ENCODE results near the gene AHSG.

Gene AHSG

GRCh38 chr3:186637686-186638085, 24.8 kb downstream of the AHSG start:
- no peaks in the 10 kb centered on the region for H3K36me3 Mint-ChIP-seq (ENCODE audit: low read depth)
- H3K4me3 Mint-ChIP-seq: no peak overlapping the region
- no peaks in the 10 kb centered on the region for H3K9me3 Mint-ChIP-seq
- H3K27me3 Mint-ChIP-seq: peaks cover 16% of the 10 kb centered on the region
- peaks cover 17% of the 10 kb centered on the region for H3K4me1 Mint-ChIP-seq (ENCODE audit: low read depth)
- no peak overlapping the region for H3K27ac Mint-ChIP-seq

GRCh38 chr3:186638259-186638658, 25.4 kb downstream of the AHSG start:
- Mint-ChIP-seq H3K27ac (no peak overlapping the region), H3K4me3 (no peak overlapping the region), H3K27me3 (peaks cover 16% of the 10 kb centered on the region), H3K4me1 (ENCODE audit: low read depth) (peaks cover 23% of the 10 kb centered on the region), H3K9me3 (no peaks in the 10 kb centered on the region), H3K36me3 (ENCODE audit: low read depth) (no peaks in the 10 kb centered on the region)

- H3K36me3 Mint-ChIP-seq (ENCODE audit: low read depth): no peaks in the 10 kb centered on the region
- H3K4me1 Mint-ChIP-seq (ENCODE audit: low read depth): peaks cover 28% of the 10 kb centered on the region
- no peak within 1 kb of the TSS for H3K27ac Mint-ChIP-seq
- H3K27me3 Mint-ChIP-seq: peaks cover 21% of the 10 kb centered on the region
- no peaks in the 10 kb centered on the region for H3K9me3 Mint-ChIP-seq
- H3K4me3 Mint-ChIP-seq: no peak within 1 kb of the TSS
Observed at GRCh38 chr3:186639778-186640472, 27.1 kb downstream of the AHSG start, which contains the start of gene FETUB. Gene FETUB, plus strand, starts transcription at chr3:186640399. Its CDS starts 62 bp downstream, at chr3:186640461.

DNA sequence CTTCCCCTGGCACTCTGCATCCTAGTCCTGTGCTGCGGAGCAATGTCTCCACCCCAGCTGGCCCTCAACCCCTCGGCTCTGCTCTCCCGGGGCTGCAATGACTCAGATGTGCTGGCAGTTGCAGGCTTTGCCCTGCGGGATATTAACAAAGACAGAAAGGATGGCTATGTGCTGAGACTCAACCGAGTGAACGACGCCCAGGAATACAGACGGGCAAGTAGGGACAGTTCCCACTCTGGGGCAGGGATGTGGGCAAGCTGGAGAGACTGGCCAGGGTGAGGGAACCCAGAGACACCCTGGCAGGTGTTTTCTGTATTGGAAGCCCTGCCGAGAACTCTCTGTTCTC, 27.6 kb downstream of the AHSG start:
- H3K27me3 Mint-ChIP-seq: peaks cover 24% of the 10 kb centered on the region
- H3K4me3 Mint-ChIP-seq: no peak overlapping the region
- no peaks in the 10 kb centered on the region for H3K9me3 Mint-ChIP-seq
- H3K36me3 Mint-ChIP-seq (ENCODE audit: low read depth): no peaks in the 10 kb centered on the region
- H3K27ac Mint-ChIP-seq: no peak overlapping the region
- H3K4me1 Mint-ChIP-seq (ENCODE audit: low read depth): peaks cover 28% of the 10 kb centered on the region

DNA sequence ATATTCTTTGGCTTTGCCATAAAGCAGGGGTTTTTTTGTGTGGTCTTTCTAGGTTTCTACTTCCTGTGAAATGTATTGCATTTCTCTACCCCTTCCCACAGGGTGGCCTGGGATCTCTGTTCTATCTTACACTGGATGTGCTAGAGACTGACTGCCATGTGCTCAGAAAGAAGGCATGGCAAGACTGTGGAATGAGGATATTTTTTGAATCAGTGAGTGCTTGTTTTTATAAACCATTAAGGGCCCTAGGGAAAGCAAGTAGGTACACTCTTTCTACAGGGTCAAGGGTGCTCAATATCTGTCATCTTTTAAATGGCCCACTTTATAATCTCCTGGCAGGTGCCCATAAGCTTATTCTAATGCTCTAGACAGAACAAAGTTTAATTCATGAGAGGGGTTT, 28.1 kb downstream of the AHSG start:
- no peaks in the 10 kb centered on the region for H3K36me3 Mint-ChIP-seq (ENCODE audit: low read depth)
- H3K9me3 Mint-ChIP-seq: no peaks in the 10 kb centered on the region
- no peak overlapping the region for H3K4me3 Mint-ChIP-seq
- H3K4me1 Mint-ChIP-seq (ENCODE audit: low read depth): peaks cover 28% of the 10 kb centered on the region
- no peak overlapping the region for H3K27ac Mint-ChIP-seq
- H3K27me3 Mint-ChIP-seq: peaks cover 25% of the 10 kb centered on the region

GRCh38 chr3:186642014-186642413, 29.2 kb downstream of the AHSG start:
- Mint-ChIP-seq H3K4me1 (ENCODE audit: low read depth) (peaks cover 28% of the 10 kb centered on the region), H3K36me3 (ENCODE audit: low read depth) (no peaks in the 10 kb centered on the region), H3K27me3 (peaks cover 25% of the 10 kb centered on the region), H3K27ac (no peak overlapping the region), H3K9me3 (no peaks in the 10 kb centered on the region), H3K4me3 (no peak overlapping the region)

DNA sequence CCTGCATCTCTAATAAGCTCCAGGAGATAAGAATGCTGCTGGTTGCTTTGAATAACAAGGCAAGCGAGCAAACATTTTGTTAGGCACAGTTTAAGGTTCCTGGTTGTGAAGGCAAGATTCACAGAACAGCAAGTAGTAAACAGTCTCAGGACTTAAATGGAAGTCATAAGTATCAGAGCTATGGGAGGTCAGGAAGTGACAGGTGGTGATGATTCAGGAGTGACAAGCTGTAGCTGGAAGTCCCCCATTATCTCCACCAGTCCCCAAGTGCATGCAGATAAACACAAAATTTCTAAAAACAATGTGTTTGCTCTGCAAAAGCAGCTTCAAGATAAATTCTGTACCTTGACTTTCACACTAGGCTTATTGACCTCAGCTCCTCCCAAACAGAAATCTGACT, 30.6 kb downstream of the AHSG start:
- H3K27ac Mint-ChIP-seq: no peak overlapping the region
- no peaks in the 10 kb centered on the region for H3K36me3 Mint-ChIP-seq (ENCODE audit: low read depth)
- peaks cover 28% of the 10 kb centered on the region for H3K4me1 Mint-ChIP-seq (ENCODE audit: low read depth)
- peaks cover 20% of the 10 kb centered on the region for H3K27me3 Mint-ChIP-seq
- H3K9me3 Mint-ChIP-seq: no peaks in the 10 kb centered on the region
- no peak overlapping the region for H3K4me3 Mint-ChIP-seq

- Mint-ChIP-seq H3K27ac (no peak overlapping the region), H3K36me3 (ENCODE audit: low read depth) (no peaks in the 10 kb centered on the region), H3K27me3 (peaks cover 20% of the 10 kb centered on the region)
Observed at GRCh38 chr3:186644683-186645082, 31.8 kb downstream of the AHSG start.

GRCh38 chr3:186646106-186646505, 33.2 kb downstream of the AHSG start:
- peaks cover 16% of the 10 kb centered on the region for H3K27me3 Mint-ChIP-seq
- H3K9me3 Mint-ChIP-seq: no peaks in the 10 kb centered on the region
- no peaks in the 10 kb centered on the region for H3K36me3 Mint-ChIP-seq (ENCODE audit: low read depth)
- no peak overlapping the region for H3K27ac Mint-ChIP-seq
- H3K4me3 Mint-ChIP-seq: no peak overlapping the region
- peaks cover 24% of the 10 kb centered on the region for H3K4me1 Mint-ChIP-seq (ENCODE audit: low read depth)

More at GRCh38 chr3:186644683-186645082, 31.8 kb downstream of the AHSG start:
- Mint-ChIP-seq H3K4me3 (no peak overlapping the region), H3K9me3 (no peaks in the 10 kb centered on the region), H3K4me1 (ENCODE audit: low read depth) (peaks cover 28% of the 10 kb centered on the region)

GRCh38 chr3:186646841-186647240, 34.0 kb downstream of the AHSG start:
- peaks cover 18% of the 10 kb centered on the region for H3K4me1 Mint-ChIP-seq (ENCODE audit: low read depth)
- H3K27me3 Mint-ChIP-seq: peaks cover 14% of the 10 kb centered on the region
- H3K36me3 Mint-ChIP-seq (ENCODE audit: low read depth): no peaks in the 10 kb centered on the region
- no peak overlapping the region for H3K4me3 Mint-ChIP-seq
- no peak overlapping the region for H3K27ac Mint-ChIP-seq
- H3K9me3 Mint-ChIP-seq: no peaks in the 10 kb centered on the region

- Mint-ChIP-seq H3K4me3 (no peak overlapping the region), H3K27ac (no peak overlapping the region), H3K9me3 (no peaks in the 10 kb centered on the region), H3K36me3 (ENCODE audit: low read depth) (no peaks in the 10 kb centered on the region), H3K27me3 (peaks cover 17% of the 10 kb centered on the region), H3K4me1 (ENCODE audit: low read depth) (no peaks in the 10 kb centered on the region)
Observed at GRCh38 chr3:186648851-186649250, 36.0 kb downstream of the AHSG start.

- Mint-ChIP-seq H3K4me3 (no peak overlapping the region), H3K27ac (no peak overlapping the region), H3K9me3 (no peaks in the 10 kb centered on the region), H3K36me3 (ENCODE audit: low read depth) (no peaks in the 10 kb centered on the region), H3K4me1 (ENCODE audit: low read depth) (no peaks in the 10 kb centered on the region), H3K27me3 (peaks cover 9% of the 10 kb centered on the region)
Observed at GRCh38 chr3:186651678-186652215, 38.9 kb downstream of the AHSG start.

DNA sequence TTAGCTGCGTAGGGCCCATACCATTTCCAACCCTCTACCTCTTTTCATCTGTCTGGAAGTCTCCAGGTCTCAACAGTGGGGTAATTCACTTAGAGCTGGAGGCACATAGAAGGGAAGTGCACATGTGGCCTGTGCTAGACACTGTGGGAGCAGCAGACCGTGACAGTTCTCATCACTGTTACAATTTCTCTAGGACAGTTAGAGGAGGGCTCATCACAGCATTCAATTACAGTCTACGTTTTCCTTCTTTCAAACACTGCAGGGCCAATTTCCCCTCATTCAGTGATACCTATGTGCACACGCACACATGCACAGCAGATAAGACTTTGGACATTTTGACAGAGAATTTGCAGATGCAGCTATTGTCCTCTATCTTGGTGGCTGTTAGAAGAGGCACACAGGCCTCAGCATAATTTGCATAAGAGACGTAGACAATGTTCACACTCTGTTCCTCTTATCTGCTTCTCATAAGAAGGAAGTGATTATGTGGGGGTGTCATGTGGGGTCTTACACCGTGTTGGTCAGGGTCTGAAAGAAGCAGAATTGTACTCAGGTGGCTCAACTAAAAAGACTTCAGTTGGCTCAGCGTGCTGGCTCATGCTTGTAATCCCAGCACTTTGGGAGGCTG, 40.3 kb downstream of the AHSG start:
- no peak overlapping the region for H3K4me3 Mint-ChIP-seq
- H3K27ac Mint-ChIP-seq: no peak overlapping the region
- no peaks in the 10 kb centered on the region for H3K4me1 Mint-ChIP-seq (ENCODE audit: low read depth)
- peaks cover 13% of the 10 kb centered on the region for H3K27me3 Mint-ChIP-seq
- H3K36me3 Mint-ChIP-seq (ENCODE audit: low read depth): no peaks in the 10 kb centered on the region
- H3K9me3 Mint-ChIP-seq: no peaks in the 10 kb centered on the region

- Mint-ChIP-seq H3K4me1 (ENCODE audit: low read depth) (no peaks in the 10 kb centered on the region), H3K27ac (no peak overlapping the region), H3K36me3 (ENCODE audit: low read depth) (no peaks in the 10 kb centered on the region), H3K4me3 (no peak overlapping the region), H3K9me3 (no peaks in the 10 kb centered on the region), H3K27me3 (peaks cover 17% of the 10 kb centered on the region)
Observed at GRCh38 chr3:186653984-186654383, 41.1 kb downstream of the AHSG start.

DNA sequence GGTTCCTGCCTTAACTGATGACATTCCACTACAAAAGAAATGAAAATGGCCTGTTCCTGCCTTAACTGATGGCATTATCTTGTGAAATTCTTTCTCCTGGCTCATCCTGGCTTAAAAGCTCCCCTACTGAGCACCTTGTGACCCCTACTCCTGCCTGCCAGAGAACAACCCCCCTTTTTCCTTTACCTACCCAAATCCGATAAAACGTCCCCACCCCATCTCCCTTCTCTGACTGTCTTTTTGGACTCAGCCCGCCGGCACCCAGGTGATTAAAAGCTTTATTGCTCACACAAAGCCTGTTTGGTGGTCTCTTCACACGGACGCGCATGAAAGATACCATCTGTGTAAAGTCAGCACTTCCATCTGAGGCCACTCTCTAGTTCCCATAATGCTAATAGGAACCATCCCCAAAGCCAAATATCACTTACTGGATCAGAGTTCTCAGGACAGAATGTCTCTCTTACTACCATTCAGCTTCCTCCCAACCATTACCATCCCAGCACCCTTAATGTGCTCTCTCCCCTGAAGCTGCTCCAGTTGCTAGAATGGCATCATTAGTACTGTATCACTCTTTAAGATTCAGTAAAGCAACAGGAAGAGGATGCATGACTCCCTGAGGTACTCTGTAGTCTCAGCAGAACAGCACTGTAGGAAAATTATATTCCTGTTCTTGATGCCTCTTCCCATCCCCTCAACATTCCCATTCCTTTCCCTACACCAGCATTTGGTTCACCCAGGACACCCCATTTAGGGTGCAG, 50.7 kb downstream of the AHSG start:
- H3K36me3 Mint-ChIP-seq (ENCODE audit: low read depth): no peaks in the 10 kb centered on the region
- H3K4me1 Mint-ChIP-seq (ENCODE audit: low read depth): no peaks in the 10 kb centered on the region
- peaks cover 12% of the 10 kb centered on the region for H3K27me3 Mint-ChIP-seq
- H3K9me3 Mint-ChIP-seq: no peaks in the 10 kb centered on the region
- H3K27ac Mint-ChIP-seq: no peak overlapping the region
- no peak overlapping the region for H3K4me3 Mint-ChIP-seq

All from stimulated activated naive CD8-positive, alpha-beta T cell treated with anti-CD3 and anti-CD28 coated beads, Interleukin-15, Interleukin-2, amounts not matched to agents 100 ng/mL and 50 ng/mL, for 24 hours (primary cell).